HG03521 (cell line): ENCODE results near the gene DENND10.
"Not testable (repeated sequence)": the region's sequence is repeated elsewhere in the genome, so short reads cannot be mapped to it uniquely, and the experiment has no call there.

ENCODE experiments used
- ATAC-seq: cut with Tn5 transposase; IDR thresholded peaks from one replicate; pipeline ENCODE4 v1.9.1; 2021; ENCODE audit warnings: mild to moderate bottlenecking, moderate library complexity; ENCODE audit not compliant: unreplicated experiment

DENND10 gene

GRCh38 chr10:119165171-119166117 is 61.5 kb downstream of the DENND10 start, which contains the start of gene SFXN4:
SFXN4 (minus strand) TSS chr10:119165714; CDS start chr10:119165647, 67 bp downstream.
- peak; percentile 90 for ATAC-seq

GRCh38 chr10:119166118-119166500 is 62.2 kb downstream of the DENND10 start:
- ATAC-seq, result no peak

- no peak for ATAC-seq
Observed at GRCh38 chr10:119166564-119166963, 62.7 kb downstream of the DENND10 start.

GRCh38 chr10:119167041-119167440 is 63.1 kb downstream of the DENND10 start:
- ATAC-seq, result no peak

GRCh38 chr10:119174109-119174508 is 70.2 kb downstream of the DENND10 start:
- ATAC-seq, result no peak

GRCh38 chr10:119176166-119176565 is 72.3 kb downstream of the DENND10 start:
- no peak for ATAC-seq

- peak; percentile 7 for ATAC-seq
Observed at GRCh38 chr10:119177708-119178371, 73.9 kb downstream of the DENND10 start.

GRCh38 chr10:119178372-119179119 is 74.6 kb downstream of the DENND10 start, which contains the start of gene PRDX3:
PRDX3 (minus strand) TSS chr10:119178812; CDS start chr10:119178790, 22 bp downstream.
- peak; percentile 96 for ATAC-seq

GRCh38 chr10:119180850-119181400 is 77.0 kb downstream of the DENND10 start:
- ATAC-seq, result not testable (repeated sequence)

- no peak for ATAC-seq
Observed at GRCh38 chr10:119183664-119184412, 79.9 kb downstream of the DENND10 start.
